GM23338 (cell line): Measurements from ENCODE around the gene UBTF.

ENCODE experiments used
- JUNB ChIP-seq: IDR thresholded peaks from one replicate; pipeline ENCODE4 v1.6.1; 2016; ENCODE audit warnings: antibody characterized with exemption; ENCODE audit not compliant: unreplicated experiment
- POLR2AphosphoS5 ChIP-seq: IDR thresholded peaks from 2 replicates; pipeline ENCODE4 v1.6.1; 2016; ENCODE audit warnings: antibody characterized with exemption, low read depth
- TF ChIP-seq, protein P1 (sequence below), 2 experiments: fragments of 200-600 bp in 1 of 2; sonication (generic) in 1 of 2; conservative IDR thresholded peaks; 2 replicates each; pipeline versions ENCODE4 v1.5.1 to v1.6.1; 2016 to 2017; ENCODE audit warnings: antibody characterized with exemption in 2 of 2, low read depth in 2 of 2, mild to moderate bottlenecking in 2 of 2, moderate library complexity in 1 of 2

DNA sequence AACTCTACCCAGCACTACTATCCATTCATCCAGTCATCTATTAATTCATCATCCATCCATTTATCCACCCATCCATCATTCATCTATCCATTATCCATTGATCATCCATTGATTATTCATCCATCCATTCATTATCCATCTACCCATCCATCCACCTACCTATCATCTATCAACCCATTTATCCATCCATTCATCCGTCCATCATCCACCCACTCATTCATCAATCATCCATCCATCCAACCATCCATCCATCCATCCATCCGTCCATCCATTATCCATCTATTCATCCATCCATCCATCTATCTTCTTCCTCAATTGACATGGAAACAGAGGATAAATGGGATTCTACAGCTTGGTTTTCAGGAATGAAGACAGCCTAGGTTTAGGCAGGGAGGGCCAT lies 36.4 kb upstream of the UBTF start:
- TF ChIP-seq, protein P1, sequence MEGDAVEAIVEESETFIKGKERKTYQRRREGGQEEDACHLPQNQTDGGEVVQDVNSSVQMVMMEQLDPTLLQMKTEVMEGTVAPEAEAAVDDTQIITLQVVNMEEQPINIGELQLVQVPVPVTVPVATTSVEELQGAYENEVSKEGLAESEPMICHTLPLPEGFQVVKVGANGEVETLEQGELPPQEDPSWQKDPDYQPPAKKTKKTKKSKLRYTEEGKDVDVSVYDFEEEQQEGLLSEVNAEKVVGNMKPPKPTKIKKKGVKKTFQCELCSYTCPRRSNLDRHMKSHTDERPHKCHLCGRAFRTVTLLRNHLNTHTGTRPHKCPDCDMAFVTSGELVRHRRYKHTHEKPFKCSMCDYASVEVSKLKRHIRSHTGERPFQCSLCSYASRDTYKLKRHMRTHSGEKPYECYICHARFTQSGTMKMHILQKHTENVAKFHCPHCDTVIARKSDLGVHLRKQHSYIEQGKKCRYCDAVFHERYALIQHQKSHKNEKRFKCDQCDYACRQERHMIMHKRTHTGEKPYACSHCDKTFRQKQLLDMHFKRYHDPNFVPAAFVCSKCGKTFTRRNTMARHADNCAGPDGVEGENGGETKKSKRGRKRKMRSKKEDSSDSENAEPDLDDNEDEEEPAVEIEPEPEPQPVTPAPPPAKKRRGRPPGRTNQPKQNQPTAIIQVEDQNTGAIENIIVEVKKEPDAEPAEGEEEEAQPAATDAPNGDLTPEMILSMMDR (conservative IDR thresholded peaks at IDR 0.05; ENCODE audit: low read depth in 2 of 2): no peak
- no peak for TF ChIP-seq JUNB
- TF ChIP-seq POLR2AphosphoS5: no peak
